ENCODE measurements around the gene RAP2B.

Gene RAP2B

DNA sequence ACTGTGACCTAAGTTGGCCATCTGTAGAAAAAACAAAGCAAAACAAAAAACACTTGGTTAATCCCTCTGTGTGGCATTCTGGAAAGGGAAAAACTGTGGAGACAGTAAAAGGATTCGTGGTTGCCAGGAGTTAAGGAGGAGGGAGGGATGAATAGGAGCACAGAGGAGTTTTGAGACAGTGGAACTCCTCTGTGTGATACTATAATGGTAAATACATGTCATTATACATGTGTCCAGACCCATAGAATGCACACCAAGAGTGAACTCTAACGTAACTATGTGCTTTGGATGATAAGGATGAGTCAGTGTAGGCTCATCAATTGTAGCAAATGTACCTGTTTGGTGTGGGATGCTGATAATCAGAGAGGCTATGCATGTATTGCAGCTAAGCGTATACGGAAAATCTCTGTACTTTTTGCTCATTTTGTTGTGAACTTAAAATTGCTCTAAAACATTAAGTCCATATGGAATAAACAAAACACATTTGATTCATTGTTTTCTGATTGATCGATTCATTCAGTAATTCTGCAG lies 33.4 kb downstream of the RAP2B start:
- Mint-ChIP-seq H3K4me3 (no peak overlapping the region), H3K36me3 (no peaks in the 10 kb centered on the region), H3K27me3 (no peaks in the 10 kb centered on the region), H3K27ac (no peak overlapping the region), H3K9me3 (no peaks in the 10 kb centered on the region), H3K4me1 (peaks cover 5% of the 10 kb centered on the region)
- ATAC-seq (ENCODE audit: low read depth): no peak
- no peak for DNase-seq (ENCODE audit: low spot score in 2 of 2)

DNA sequence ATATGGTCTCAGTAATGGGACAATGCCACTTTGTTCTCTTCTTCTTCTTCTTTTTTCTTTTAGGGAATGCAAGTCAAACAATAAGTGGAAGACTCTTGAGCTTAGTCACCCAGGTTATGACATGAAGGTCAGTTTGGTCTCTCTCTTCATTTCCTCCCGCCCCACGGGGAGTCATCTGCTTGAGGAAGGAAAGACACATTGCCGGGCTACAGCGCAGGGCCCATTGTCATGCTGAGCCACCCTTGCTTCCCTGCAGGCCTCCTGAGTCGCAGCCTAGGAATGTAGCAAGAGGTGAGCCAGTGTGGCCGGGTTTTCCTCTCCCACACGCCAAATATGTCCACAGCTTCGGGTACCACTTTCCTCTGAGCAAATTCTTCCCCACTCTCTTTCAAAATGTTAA lies 47.6 kb downstream of the RAP2B start:
- no peak for ATAC-seq (ENCODE audit: low read depth)
- Mint-ChIP-seq H3K36me3 (no peaks in the 10 kb centered on the region), H3K4me3 (no peak overlapping the region), H3K27ac (no peak overlapping the region), H3K9me3 (no peaks in the 10 kb centered on the region), H3K27me3 (no peaks in the 10 kb centered on the region), H3K4me1 (no peaks in the 10 kb centered on the region)
- no peak for DNase-seq (ENCODE audit: low spot score in 2 of 2)

DNA sequence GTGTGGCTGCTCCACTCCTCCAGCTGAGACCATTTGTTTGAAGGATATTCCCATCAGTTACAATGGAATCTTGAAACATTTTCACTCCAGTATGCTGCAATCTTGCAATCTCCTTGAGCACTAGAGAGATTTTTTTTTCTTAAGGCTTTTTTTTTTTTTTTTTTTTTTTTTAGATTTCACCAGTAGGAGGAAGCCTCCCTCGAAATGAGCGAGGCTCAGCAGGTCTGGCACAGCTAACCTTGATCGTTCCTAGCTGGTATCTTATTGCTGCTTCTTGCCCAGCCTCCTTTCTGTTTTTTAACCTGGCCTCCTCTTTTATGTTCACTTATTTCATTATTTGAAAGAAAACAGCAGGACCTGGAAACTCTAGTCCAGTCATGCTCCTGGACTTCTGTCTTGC lies 48.1 kb downstream of the RAP2B start:
- Mint-ChIP-seq H3K36me3 (no peaks in the 10 kb centered on the region), H3K27me3 (no peaks in the 10 kb centered on the region), H3K4me3 (no peak overlapping the region), H3K9me3 (no peaks in the 10 kb centered on the region), H3K4me1 (no peaks in the 10 kb centered on the region), H3K27ac (no peak overlapping the region)
- DNase-seq (ENCODE audit: low spot score in 2 of 2) (no peak), ATAC-seq (ENCODE audit: low read depth) (no peak)

GRCh38 chr3:153210660-153211059 lies 48.6 kb downstream of the RAP2B start:
- Mint-ChIP-seq H3K9me3 (no peaks in the 10 kb centered on the region), H3K4me3 (no peak overlapping the region), H3K27ac (no peak overlapping the region), H3K4me1 (no peaks in the 10 kb centered on the region), H3K27me3 (no peaks in the 10 kb centered on the region), H3K36me3 (no peaks in the 10 kb centered on the region)
- DNase-seq (ENCODE audit: low spot score in 2 of 2): no peak
- no peak for ATAC-seq (ENCODE audit: low read depth)

DNA sequence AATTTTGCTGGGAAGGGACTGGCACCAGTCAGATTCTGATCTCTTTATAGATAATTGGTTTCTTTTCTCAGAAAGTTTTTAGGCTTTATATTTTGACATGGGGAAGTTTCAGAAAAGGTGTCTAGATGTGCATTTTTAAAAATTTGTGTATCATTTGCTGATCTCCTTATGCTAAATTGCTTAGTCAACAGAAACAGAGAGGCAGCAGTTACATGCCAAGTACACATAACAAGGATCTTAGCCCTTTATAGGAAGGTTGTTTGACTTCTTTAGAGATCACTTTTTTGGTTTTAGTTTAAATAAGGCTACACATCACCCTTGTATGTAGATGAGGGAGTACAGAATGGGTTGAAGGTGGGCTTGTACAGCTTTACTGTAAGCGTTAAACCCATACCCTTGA lies 53.5 kb downstream of the RAP2B start:
- H3K36me3 Mint-ChIP-seq: peaks cover 3% of the 10 kb centered on the region
- peaks cover 1% of the 10 kb centered on the region for H3K9me3 Mint-ChIP-seq
- no peak overlapping the region for H3K27ac Mint-ChIP-seq
- no peaks in the 10 kb centered on the region for H3K27me3 Mint-ChIP-seq
- no peak overlapping the region for H3K4me3 Mint-ChIP-seq
- peaks cover 28% of the 10 kb centered on the region for H3K4me1 Mint-ChIP-seq
- DNase-seq (ENCODE audit: low spot score in 2 of 2) (no peak), ATAC-seq (ENCODE audit: low read depth) (no peak)

DNA sequence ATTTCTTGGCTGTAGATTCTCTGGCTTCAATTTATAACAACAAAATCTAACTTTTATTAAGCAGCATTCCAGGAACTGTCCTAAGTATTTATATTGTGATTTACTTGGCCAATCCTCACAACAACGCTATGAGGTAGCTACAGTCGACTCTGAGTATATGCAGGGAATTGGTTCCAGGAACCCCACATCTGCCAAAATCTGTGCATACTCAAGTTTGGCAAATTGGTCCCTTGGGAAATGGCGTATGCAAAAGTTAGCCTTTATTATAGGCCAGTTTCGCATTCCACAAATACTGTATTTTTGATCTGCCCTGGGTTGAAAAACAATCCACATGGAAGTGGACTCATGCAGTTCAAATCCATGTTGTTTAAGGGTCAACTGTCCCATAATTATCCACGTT lies 53.9 kb downstream of the RAP2B start:
- H3K4me1 Mint-ChIP-seq: peaks cover 31% of the 10 kb centered on the region
- no peak for DNase-seq (ENCODE audit: low spot score in 2 of 2)
- peaks cover 1% of the 10 kb centered on the region for H3K9me3 Mint-ChIP-seq
- H3K36me3 Mint-ChIP-seq: peaks cover 4% of the 10 kb centered on the region
- no peak overlapping the region for H3K4me3 Mint-ChIP-seq
- no peaks in the 10 kb centered on the region for H3K27me3 Mint-ChIP-seq
- ATAC-seq (ENCODE audit: low read depth): no peak
- no peak overlapping the region for H3K27ac Mint-ChIP-seq

GRCh38 chr3:153216928-153217327 lies 54.9 kb downstream of the RAP2B start:
- no peak overlapping the region for H3K27ac Mint-ChIP-seq
- peaks cover 4% of the 10 kb centered on the region for H3K36me3 Mint-ChIP-seq
- ATAC-seq (ENCODE audit: low read depth) (no peak), DNase-seq (ENCODE audit: low spot score in 2 of 2) (no peak)
- peaks cover 1% of the 10 kb centered on the region for H3K9me3 Mint-ChIP-seq
- H3K4me1 Mint-ChIP-seq: peaks cover 41% of the 10 kb centered on the region
- H3K4me3 Mint-ChIP-seq: no peak overlapping the region
- no peaks in the 10 kb centered on the region for H3K27me3 Mint-ChIP-seq

DNA sequence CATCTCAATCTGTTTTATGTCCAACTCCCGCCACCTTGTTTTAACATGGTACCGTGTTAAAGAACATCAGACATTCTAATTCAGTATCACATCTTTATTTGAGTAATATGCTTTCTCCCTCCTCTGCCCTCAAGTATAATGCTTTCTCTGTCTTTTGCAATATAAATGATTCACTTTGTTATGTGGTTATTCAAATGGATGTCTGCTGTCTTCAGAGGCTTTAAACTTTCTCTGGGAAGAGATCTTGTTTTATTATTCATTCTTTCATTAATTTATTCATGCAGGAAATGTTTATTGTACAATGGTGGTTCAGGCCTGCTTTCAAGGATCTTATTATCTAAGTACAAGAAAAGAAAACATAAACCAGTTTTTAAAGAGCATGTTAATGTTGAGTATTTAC lies 57.1 kb downstream of the RAP2B start:
- DNase-seq (ENCODE audit: low spot score in 2 of 2): no peak
- peaks cover 4% of the 10 kb centered on the region for H3K36me3 Mint-ChIP-seq
- H3K27ac Mint-ChIP-seq: peak overlapping the region; percentile 49
- ATAC-seq (ENCODE audit: low read depth): no peak
- no peaks in the 10 kb centered on the region for H3K27me3 Mint-ChIP-seq
- no peak overlapping the region for H3K4me3 Mint-ChIP-seq
- H3K4me1 Mint-ChIP-seq: peaks cover 45% of the 10 kb centered on the region
- peaks cover 1% of the 10 kb centered on the region for H3K9me3 Mint-ChIP-seq
